Measurements from ENCODE around the gene NFILZ.

NFILZ gene

GRCh38 chr19:8605514-8605913, 24.9 kb upstream of the NFILZ start:
- intact Hi-C loops (cut with micrococcal nuclease), result no loop called here
- no peak overlapping the region for H3K27ac Mint-ChIP-seq
- no peak overlapping the region for H3K4me3 Mint-ChIP-seq
- H3K27me3 Mint-ChIP-seq, result peaks cover 39% of the 10 kb centered on the region
- H3K36me3 Mint-ChIP-seq (ENCODE audit: low read depth), result no peaks in the 10 kb centered on the region
- peaks cover 8% of the 10 kb centered on the region for H3K9me3 Mint-ChIP-seq
- H3K4me1 Mint-ChIP-seq (ENCODE audit: low read depth), result peaks cover 28% of the 10 kb centered on the region

- intact Hi-C loops (cut with micrococcal nuclease), result no loop called here
- H3K4me3 Mint-ChIP-seq, result no peak overlapping the region
- H3K27me3 Mint-ChIP-seq, result peaks cover 46% of the 10 kb centered on the region
- H3K4me1 Mint-ChIP-seq (ENCODE audit: low read depth), result peaks cover 29% of the 10 kb centered on the region
- no peak overlapping the region for H3K27ac Mint-ChIP-seq
- H3K36me3 Mint-ChIP-seq (ENCODE audit: low read depth), result no peaks in the 10 kb centered on the region
- peaks cover 8% of the 10 kb centered on the region for H3K9me3 Mint-ChIP-seq
Observed at GRCh38 chr19:8607386-8607785, 23.0 kb upstream of the NFILZ start.

GRCh38 chr19:8608941-8609278, 21.5 kb upstream of the NFILZ start:
- intact Hi-C loops (cut with micrococcal nuclease), result no loop called here
- H3K4me1 Mint-ChIP-seq (ENCODE audit: low read depth), result peaks cover 29% of the 10 kb centered on the region

GRCh38 chr19:8609279-8610040, 21.0 kb upstream of the NFILZ start:
- Mint-ChIP-seq H3K36me3 (ENCODE audit: low read depth) (no peaks in the 10 kb centered on the region), H3K27ac (peak overlapping the region; percentile 57), H3K27me3 (peaks cover 50% of the 10 kb centered on the region), H3K4me1 (ENCODE audit: low read depth) (peaks cover 29% of the 10 kb centered on the region), H3K9me3 (peaks cover 8% of the 10 kb centered on the region), H3K4me3 (peak overlapping the region; percentile 67)
- intact Hi-C loops (cut with micrococcal nuclease), result no loop called here

More at GRCh38 chr19:8608941-8609278, 21.5 kb upstream of the NFILZ start:
- Mint-ChIP-seq H3K9me3 (peaks cover 8% of the 10 kb centered on the region), H3K4me3 (peak overlapping the region; percentile 4), H3K27ac (peak overlapping the region; percentile 57), H3K27me3 (peaks cover 50% of the 10 kb centered on the region), H3K36me3 (ENCODE audit: low read depth) (no peaks in the 10 kb centered on the region)

- H3K27ac Mint-ChIP-seq, result peak within 1 kb of the TSS; percentile 57
- H3K9me3 Mint-ChIP-seq, result no peaks in the 10 kb centered on the region
- peaks cover 29% of the 10 kb centered on the region for H3K4me1 Mint-ChIP-seq (ENCODE audit: low read depth)
- H3K4me3 Mint-ChIP-seq, result peak within 1 kb of the TSS; percentile 67
- intact Hi-C loops (cut with micrococcal nuclease), result no loop called here
- no peaks in the 10 kb centered on the region for H3K36me3 Mint-ChIP-seq (ENCODE audit: low read depth)
- peaks cover 56% of the 10 kb centered on the region for H3K27me3 Mint-ChIP-seq
Observed at GRCh38 chr19:8610041-8610935, 20.1 kb upstream of the NFILZ start, which contains the start of gene ADAMTS10. Gene ADAMTS10, minus strand, starts transcription at chr19:8610715. Its CDS starts 5,005 bp downstream, at chr19:8605710.

- intact Hi-C loops (cut with micrococcal nuclease), result no loop called here
- Mint-ChIP-seq H3K36me3 (ENCODE audit: low read depth) (no peaks in the 10 kb centered on the region), H3K4me3 (no peak overlapping the region), H3K9me3 (no peaks in the 10 kb centered on the region), H3K27me3 (peaks cover 56% of the 10 kb centered on the region), H3K27ac (no peak overlapping the region), H3K4me1 (ENCODE audit: low read depth) (peaks cover 29% of the 10 kb centered on the region)
Observed at GRCh38 chr19:8610936-8611300, 19.5 kb upstream of the NFILZ start.

- Mint-ChIP-seq H3K27ac (no peak overlapping the region), H3K27me3 (peaks cover 53% of the 10 kb centered on the region), H3K4me1 (ENCODE audit: low read depth) (peaks cover 29% of the 10 kb centered on the region), H3K36me3 (ENCODE audit: low read depth) (no peaks in the 10 kb centered on the region), H3K4me3 (no peak overlapping the region), H3K9me3 (no peaks in the 10 kb centered on the region)
- intact Hi-C loops (cut with micrococcal nuclease), result no loop called here
Observed at GRCh38 chr19:8611391-8611876, 19.0 kb upstream of the NFILZ start.

DNA sequence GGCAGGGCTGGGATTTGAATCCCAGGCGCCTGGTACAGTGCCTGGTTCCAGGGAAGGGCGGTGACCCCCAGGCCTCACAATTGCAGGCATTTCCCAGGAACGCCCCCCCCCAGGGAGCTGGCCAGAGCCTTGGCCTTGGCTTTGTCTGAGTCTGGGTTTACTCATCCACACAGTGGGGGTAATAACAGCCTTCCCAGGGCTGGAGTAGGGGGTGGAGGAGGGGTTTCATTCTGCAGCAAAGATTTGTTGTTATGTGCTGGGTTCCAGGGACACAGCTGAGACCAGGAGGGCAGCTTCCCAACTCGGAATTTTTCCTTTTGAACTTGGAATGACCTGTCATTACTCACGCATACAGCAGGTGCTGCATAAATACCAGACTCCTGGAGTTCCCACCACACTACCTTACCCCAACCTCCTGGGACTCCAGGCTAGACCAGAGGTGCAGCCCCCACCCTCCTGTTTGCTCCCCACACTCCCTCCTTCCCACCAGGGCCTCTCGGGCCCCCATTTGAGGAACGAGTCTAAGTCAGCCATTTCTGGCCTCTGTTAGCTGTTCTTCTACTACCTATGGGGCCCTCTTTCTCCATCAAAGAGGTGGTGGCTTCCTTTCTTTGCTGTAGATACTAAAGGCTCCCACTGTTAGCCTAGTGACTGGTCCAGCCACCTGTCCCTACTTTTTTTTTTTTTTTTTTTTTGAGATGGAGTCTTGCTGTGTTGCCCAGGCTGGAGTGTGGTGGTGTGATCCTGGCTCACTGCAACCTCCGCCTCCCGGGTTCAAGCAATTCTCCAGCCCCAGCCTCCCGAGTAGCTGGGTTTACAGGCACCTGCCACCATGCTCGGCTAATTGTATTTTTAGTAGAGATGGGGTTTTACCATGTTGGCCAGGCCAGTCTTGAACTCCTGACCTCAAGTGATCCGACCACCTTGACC, 18.3 kb upstream of the NFILZ start:
- Mint-ChIP-seq H3K27ac (peak overlapping the region; percentile 36), H3K4me3 (no peak overlapping the region), H3K36me3 (ENCODE audit: low read depth) (no peaks in the 10 kb centered on the region), H3K27me3 (peaks cover 53% of the 10 kb centered on the region), H3K9me3 (no peaks in the 10 kb centered on the region), H3K4me1 (ENCODE audit: low read depth) (peaks cover 29% of the 10 kb centered on the region)
- intact Hi-C loops (cut with micrococcal nuclease), result no loop called here

DNA sequence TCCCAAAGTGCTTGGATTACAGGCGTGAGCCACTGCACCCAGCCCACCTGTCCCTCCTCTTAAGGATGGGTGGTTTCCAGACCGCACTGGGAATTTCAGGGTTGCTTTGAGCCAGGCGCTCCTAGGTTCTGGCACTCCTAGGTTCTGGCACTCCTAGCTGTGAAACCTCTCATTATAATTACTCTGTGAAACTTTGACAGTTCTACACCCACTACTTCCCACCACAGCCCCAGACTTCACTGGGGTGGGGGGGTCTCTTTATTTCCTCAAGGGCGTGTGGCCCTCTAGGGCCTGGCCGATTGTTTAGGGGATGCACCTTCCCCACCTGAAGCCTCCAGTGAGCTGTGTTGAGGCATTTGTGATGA, 17.6 kb upstream of the NFILZ start:
- Mint-ChIP-seq H3K27ac (no peak overlapping the region), H3K27me3 (peaks cover 47% of the 10 kb centered on the region), H3K36me3 (ENCODE audit: low read depth) (no peaks in the 10 kb centered on the region), H3K4me1 (ENCODE audit: low read depth) (peaks cover 27% of the 10 kb centered on the region), H3K9me3 (no peaks in the 10 kb centered on the region), H3K4me3 (no peak overlapping the region)
- intact Hi-C loops (cut with micrococcal nuclease), result no loop called here

GRCh38 chr19:8614455-8614854, 16.0 kb upstream of the NFILZ start:
- H3K4me1 Mint-ChIP-seq (ENCODE audit: low read depth), result peaks cover 11% of the 10 kb centered on the region
- peaks cover 35% of the 10 kb centered on the region for H3K27me3 Mint-ChIP-seq
- no peaks in the 10 kb centered on the region for H3K9me3 Mint-ChIP-seq
- no peak overlapping the region for H3K27ac Mint-ChIP-seq
- no peak overlapping the region for H3K4me3 Mint-ChIP-seq
- intact Hi-C loops (cut with micrococcal nuclease), result loop anchor here (2.0 kb wide), 2 partner anchors 28 to 38 kb away; no protein-coding TSS in a partner anchor
- no peaks in the 10 kb centered on the region for H3K36me3 Mint-ChIP-seq (ENCODE audit: low read depth)

GRCh38 chr19:8615024-8615423, 15.4 kb upstream of the NFILZ start:
- intact Hi-C loops (cut with micrococcal nuclease), result loop anchor here (1.0 to 2.0 kb wide), 3 partner anchors 28 to 79 kb away; no protein-coding TSS in a partner anchor
- Mint-ChIP-seq H3K27me3 (peaks cover 30% of the 10 kb centered on the region), H3K4me3 (no peak overlapping the region), H3K36me3 (ENCODE audit: low read depth) (no peaks in the 10 kb centered on the region), H3K4me1 (ENCODE audit: low read depth) (peaks cover 5% of the 10 kb centered on the region), H3K9me3 (no peaks in the 10 kb centered on the region), H3K27ac (no peak overlapping the region)

DNA sequence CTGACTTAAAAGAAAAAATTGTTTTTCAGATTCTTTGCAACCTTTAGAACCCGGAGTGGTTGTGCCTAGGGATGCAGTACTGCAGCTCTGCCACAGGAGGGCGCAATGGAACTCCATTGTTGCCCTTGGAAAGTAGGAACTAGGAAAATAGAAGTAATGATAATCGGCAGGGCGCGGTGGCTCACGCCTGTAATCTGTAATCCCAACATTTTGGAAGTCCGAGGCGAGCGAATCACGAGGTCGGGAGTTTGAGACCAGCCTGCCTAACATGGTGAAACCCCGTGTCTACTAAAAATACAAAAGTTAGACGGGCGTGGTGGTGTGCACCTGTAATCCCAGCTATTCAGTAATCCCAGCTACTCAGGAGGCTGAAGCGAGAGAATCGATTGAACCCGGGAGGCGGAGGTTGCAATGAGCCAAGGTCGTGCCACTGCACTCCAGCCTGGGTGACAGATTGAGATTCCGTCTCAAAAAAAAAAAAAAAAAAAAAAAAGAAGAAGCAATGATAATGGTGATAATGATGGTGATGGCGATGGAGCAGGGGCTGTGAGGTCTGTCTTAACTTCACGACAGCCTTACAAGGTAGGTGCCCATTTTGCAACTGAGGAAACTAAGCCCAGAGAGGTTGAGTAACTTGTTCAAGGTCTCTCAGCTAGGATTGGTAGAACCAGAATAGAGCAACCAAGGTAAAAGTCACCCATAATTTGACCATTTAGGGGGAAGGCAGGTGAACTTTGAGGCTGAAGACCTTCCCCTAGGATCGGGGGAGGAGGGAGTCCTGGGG, 14.4 kb upstream of the NFILZ start:
- intact Hi-C loops (cut with micrococcal nuclease), result loop anchor here (1.0 to 2.0 kb wide), 3 partner anchors 27 to 78 kb away; no protein-coding TSS in a partner anchor
- Mint-ChIP-seq H3K27ac (no peak overlapping the region), H3K9me3 (no peaks in the 10 kb centered on the region), H3K36me3 (ENCODE audit: low read depth) (no peaks in the 10 kb centered on the region), H3K4me3 (no peak overlapping the region), H3K27me3 (peaks cover 34% of the 10 kb centered on the region), H3K4me1 (ENCODE audit: low read depth) (no peaks in the 10 kb centered on the region)

DNA sequence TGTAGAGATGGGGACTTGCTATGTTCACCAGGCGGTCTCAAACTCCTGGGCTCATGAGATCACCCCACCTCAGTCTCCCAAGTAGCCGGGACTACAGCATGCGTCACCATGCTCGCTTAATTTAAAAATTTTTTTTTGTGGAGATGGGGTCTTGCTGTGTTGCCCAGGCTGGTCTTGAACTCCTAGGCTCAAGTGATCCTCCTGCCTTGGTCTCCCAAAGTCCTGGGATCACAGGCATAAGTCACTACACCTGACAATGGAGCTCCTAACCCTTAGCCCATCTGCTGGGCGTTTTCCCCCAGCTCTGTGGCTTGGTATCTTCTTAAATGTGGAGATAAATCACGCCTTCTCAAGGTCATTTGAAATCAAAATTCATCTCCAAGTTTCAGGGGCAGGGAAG, 13.6 kb upstream of the NFILZ start:
- Mint-ChIP-seq H3K4me1 (ENCODE audit: low read depth) (no peaks in the 10 kb centered on the region), H3K27ac (no peak overlapping the region), H3K27me3 (peaks cover 31% of the 10 kb centered on the region), H3K4me3 (no peak overlapping the region), H3K9me3 (no peaks in the 10 kb centered on the region), H3K36me3 (ENCODE audit: low read depth) (no peaks in the 10 kb centered on the region)
- intact Hi-C loops (cut with micrococcal nuclease), result no loop called here
